Muscle of back (tissue), 11 donors: ENCODE results near the gene SSBP2. TPM values are rescaled to one million over a fixed set of nuclear protein-coding genes. Genes with fewer than 3 reads are reported as not detected.
"Not testable (repeated sequence)": the region's sequence is repeated elsewhere in the genome, so short reads cannot be mapped to it uniquely, and the experiment has no call there.

ENCODE experiments used
- DNase-seq, 3 donors: peaks; one replicate each; pipeline versions ENCODE4 v3.0.0 to v3.0.0-alpha.2; 2013
- polyA plus RNA-seq, 10 donors: library from polyadenylated mRNA; unstranded; fragments of 120-200 nt; gene quantifications; one replicate each; pipeline ENCODE4 v1.2.1, GENCODE V29; 2013; ENCODE audit not compliant: insufficient read length in 10 of 10

SSBP2 gene
- polyA plus RNA-seq, 10 donors: 50.0 to 76.8 (median 60.9) TPM

DNA sequence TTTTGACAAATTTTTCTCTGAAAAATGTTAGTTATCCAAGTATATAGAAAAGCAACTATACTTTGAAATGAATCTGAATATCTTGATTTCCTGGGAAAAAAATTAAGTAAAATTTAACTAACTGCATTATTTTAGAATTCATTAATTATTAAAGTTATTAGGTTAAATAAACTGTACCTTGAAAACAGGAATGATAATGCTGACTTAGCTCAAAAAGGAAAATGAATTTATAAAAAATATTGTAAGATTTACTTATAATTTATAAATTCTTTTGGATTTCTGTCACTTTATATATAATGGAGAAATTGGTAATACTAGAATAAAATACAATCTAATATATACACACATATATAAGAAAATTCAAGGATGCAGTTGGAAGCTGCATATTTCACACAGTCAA, 320.9 kb downstream of the SSBP2 start:
- no peak for DNase-seq

DNA sequence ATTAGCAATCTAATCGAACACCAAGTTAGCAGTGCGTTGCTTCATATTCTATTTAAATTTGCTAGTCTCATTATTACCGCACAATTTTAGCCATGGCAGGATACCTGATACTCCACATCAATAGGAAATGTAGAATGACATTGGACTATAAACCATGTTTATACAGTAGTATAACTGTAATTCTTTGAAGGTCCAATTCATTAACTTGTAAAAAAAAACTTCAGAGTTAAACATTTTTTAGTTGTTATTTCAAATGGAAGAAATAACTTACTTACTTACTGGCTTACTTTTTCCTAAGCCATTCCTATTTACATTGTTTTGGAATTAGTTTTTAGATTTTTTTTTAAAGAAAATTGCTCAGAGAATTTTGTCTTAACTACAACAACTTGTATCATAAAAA, 321.5 kb downstream of the SSBP2 start:
- DNase-seq: no peak

DNA sequence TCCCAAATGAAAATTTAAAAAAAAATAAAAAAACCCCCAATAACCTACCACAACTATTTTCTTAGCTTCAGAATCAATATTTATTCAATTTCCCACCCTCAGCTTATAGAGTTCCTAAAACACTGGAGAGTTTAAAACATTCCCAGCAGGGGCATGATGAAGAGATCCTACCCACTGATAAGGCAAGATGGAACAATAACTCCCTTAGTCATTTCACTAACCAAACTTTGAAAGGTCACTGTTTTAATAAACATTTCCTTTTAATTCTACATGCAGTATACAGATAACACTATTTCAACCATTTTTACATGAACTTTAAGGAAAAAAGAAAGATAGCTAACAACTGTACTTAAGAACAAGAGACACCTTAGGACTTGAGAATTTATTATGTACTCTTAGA, 322.0 kb downstream of the SSBP2 start:
- no peak for DNase-seq

DNA sequence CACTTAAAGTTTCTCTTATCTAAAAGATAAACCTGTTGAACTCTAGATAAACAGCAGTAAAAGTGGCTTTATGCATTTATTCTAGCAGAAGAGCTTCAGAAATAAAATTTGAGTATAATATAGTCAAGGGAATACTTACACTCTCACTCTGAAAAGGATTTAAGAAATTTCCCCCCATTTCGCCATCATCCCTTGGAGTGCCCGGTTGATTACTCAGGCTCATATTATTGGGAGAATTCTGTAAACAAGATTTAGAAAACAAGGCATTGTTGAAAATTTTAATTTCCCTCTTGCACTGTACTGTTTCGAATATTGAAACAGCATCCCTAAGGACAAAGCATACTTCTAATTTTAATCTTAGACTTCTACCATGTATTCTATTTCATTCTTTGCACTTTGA, 322.5 kb downstream of the SSBP2 start:
- DNase-seq: no peak

DNA sequence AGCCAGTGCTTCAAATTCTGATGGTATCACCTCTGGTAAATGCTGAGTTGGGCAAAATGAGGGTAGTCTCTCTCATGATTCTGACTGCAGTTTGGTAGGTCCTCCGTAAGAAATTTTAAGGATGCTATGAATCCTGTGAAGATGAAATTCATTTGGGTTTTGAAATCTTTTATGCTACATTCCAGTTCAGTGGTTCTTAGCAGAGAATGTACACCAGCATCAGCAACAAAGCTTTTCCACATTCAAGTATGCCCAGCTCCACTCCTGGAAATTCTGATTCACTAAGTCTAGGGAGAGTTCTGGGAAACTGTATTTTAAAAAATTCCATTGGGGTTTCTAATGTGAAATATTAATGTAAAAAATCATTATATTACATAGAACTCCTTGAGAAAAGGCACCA, 323.3 kb downstream of the SSBP2 start:
- DNase-seq: no peak

DNA sequence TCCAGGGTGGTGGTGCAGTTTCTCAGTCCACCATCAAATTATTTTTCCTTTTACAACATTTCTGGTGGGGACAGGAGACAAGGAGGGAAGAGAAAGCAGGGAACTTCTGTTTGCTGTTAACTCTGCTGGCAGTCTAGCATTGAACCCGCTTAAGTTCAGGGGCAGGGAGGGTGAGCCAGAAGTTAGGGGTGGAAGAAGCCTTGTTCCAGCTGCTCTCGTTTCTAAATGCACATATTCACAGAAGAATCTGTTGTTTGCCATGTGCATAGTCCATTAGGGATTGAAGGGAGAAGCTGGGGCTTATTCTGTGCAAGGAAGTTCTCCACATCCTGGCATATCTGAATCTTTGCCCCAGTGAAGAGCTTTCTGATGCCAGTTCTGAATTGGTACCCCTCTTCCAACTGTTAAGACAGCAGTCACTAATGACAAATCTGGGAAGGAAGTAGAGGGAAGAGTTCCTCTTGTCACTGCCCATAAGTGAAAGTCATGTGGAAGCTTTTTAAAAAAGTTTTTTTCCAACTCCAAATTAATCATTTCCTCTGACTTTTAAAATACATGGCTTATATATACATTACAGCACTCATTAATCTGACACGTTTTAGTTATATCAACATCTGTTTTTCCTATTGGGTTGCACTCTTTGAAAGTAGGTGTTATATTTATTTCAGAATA, 324.4 kb downstream of the SSBP2 start:
- DNase-seq: peak in 1 of 3 donors; percentile 23

DNA sequence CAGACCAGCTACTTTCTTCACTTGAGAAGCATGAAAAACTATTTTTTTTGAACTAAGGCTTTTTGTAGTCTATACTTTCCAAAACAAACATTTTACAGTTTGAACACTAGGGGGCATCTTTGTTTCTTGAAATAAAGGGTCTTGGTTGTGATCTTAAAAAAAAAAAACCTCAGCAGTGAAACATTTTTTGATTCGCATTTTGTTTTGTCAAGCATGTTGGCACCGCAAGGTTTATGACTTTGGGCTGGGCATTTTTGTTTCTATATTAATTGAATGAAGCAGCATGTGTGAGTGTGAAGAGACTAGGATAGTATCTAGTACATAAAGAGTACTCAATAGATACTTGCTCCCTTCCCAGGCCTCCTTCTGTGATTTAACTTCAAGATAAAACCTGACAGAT, 325.3 kb downstream of the SSBP2 start:
- peak; percentile 30 to 69 (median 54) for DNase-seq

DNA sequence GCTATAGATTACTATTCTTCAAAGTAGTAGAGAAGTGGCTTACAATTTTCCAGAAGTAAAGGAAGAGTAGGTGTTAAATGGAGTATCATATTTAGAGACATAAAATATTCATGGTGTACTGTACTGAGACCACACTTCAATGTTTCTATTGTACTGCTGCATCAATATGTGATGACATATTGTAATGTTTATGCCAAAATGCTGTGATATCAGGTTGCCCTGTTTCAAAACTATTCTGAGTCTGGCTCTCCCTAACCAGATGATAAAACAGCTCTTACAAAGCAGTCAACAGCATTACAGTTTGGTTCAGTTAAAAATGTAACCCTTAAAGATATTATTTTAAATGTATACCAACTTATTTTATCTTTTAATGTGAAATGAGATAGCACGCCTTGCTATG, 326.2 kb downstream of the SSBP2 start:
- DNase-seq: no peak

DNA sequence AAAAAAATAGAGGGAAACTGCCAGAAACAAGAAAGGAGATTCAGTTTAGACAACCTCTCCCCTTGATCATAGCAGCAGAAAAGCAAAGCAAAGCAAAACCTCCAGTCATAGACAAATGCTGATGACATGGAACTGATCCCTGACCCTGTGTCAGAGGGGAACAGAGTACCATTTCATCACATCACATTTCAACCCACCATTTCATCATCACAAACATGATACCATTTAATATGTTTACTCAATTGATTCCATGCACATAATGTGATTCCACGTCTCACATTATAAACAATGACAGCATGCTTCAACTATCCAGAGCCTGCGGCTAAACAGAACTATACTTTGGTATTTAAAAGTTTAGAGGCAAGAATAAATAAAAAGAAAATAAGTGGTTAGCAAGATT, 328.2 kb downstream of the SSBP2 start:
- DNase-seq: peak in 1 of 3 donors; percentile 25

DNA sequence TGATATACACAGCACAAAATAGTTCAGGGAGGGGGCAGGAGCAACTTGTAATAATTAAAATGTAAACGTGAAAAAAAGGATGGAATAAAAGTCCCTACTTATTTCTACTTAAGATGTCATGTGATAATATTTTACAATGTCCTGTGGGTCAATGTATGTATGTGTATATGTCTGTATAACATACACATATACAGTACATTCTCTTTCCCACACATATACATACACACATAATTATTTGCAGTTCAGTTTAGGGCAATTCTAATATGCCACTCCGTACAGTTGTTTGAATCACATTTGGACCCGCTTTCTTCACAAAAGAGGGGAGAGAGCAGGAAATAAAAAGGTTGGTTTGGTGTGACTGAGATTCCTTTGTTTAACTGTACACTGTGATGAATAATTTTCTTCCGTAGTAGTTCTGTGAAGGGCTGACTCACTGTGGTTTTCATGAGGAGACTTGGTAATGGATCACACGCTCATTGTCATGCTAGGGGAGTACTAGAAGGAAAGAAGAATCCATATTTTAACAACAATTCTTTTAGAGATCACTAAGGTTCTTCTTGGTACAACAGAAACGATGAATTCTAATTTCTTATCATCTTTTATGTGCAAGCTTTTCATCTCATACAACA, 330.7 kb downstream of the SSBP2 start:
- DNase-seq: peak in 1 of 3 donors; percentile 73

DNA sequence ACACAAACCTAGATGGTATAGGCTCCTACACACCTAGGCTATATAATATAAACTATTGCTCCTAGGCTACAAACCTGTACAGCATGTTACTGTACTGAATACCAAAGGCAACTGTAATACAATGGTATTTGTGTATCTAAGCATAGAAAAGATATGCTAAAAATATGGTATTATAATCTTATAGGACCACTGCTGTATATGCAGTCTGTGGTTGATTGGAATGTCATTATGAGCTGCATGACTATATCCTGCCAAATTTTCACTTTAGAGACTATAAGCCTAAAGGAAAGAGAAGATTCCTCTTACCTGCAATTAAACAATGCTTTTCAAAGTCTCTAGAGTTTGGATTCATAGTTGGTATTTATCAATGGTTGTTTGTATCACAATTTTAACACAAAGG, 332.3 kb downstream of the SSBP2 start:
- DNase-seq: no peak

DNA sequence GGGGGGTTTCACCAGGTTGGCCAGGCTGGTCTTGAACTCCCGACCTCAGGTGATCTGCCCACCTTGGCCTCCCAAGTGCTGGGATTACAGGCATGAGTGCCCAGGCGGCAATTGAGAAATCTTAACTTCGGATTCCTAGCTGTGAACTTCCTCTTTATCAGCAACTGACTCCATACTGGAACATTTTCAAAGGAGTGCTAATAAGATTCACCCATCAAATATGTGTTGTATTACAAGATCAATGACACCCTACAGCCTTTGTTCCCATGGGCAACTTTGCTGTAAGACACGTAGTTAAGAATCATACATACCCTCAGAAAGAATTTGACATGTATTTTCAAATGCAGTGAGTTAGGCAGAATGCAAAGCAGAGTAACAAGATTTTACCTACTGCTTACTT, 333.8 kb downstream of the SSBP2 start:
- no peak for DNase-seq

DNA sequence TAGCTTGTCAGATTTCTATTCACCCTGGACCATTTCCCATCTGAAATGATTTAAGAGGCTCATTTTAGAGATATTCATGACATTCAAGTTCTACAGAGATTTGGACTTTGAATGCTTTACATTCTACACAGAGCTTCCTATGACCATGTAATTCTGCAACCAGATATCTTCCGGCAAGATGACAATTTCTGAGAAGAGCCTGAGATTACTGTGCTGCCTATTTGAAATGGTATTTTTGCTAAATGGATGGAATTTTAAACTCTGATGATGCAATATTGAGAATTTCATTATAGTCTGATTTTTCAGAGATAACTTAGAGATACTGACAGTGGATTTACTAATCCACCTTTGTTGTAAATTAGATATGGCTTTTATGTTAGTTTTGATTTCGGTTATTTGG, 341.0 kb downstream of the SSBP2 start:
- peak in 1 of 3 donors; percentile 30 for DNase-seq

DNA sequence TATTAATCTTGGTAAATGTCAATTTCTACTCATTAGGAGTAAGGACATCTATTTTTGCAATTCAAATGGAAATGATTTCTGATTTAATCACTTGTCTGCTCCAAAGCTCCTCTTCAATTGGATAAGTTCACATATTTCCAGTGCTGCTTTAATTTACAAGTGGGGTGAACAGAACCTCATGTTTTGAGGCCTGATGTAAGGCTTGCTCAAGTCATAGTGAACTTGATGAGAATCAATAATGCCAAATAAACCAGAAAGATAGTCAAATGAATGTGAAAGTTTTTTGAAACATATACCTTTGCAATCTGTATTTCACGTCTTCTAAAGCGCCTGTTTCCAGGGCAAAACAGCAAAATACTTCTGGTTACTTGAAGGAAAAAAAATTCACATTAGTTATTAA, 341.5 kb downstream of the SSBP2 start:
- DNase-seq: no peak

DNA sequence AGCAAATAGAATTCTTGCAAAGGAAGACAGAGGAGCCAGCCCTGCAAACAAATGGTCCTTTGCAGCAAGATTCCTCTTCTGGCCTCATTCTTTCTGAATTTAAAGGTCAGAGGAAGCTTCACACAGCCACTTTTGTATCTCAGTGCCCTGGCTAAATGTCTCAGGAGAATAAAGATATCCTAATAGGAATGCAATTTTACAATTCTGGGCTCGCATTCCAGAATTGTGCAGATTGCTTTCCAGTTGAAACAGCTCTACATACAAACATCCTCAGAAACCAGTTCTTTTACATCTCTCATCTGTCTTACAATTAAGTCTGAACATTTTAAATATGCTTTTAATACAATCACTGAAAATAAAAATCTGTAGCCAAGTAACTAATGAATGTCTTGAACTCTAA, 342.4 kb downstream of the SSBP2 start:
- DNase-seq: peak in 1 of 3 donors; percentile 35

DNA sequence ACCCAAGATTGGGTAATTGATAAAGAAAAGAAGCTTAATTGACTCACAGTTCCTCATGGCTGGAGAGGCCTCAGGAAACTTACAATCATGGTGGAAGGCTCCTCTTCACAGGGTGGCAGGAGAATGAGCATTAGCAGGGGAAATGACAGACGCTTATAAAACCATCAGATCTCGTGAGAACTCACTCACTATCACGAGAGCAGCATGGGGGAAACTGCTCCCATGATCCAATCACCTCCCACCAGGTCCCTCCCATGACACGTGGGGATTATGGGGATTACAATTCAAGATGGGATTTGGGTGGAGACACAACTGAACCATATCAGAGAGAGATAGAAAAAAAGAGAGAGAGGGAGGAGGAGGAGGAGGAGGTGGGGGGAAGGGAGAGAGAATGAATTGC, 343.1 kb downstream of the SSBP2 start:
- DNase-seq: not testable (repeated sequence)

DNA sequence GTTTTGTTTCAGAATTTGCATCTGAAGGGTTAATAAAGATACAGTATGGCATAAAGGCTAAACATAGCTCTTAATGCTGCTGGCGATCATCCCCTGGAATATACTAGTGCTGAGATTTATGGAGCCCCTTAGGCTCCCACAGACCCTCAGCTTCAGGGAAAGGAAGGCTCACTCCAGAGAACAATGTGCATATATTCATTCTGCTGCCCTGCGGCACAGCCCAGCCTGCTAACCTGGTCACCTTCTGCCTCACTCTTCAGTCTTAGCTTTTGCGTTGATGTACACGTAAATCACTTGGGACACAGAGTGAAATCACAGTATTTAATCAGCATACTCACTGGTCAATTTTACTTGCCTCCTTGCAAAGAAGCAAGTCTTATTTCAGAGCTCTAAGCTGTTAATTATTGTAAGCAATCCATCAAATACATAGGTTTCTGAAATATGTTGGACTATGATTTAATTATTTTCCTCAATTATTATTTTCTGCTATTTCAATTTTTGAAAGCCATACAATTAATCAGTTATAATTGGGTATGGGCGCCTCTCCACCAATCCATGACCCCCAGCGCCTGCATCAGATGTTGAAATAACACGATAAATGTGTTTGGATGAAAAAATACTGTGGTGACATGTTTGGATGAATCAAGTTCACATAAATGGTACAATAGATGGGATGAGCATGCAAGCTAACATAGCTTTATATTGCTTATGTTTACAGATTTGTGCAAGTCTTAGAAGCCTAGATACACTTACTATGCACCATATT, 345.6 kb downstream of the SSBP2 start:
- no peak for DNase-seq

DNA sequence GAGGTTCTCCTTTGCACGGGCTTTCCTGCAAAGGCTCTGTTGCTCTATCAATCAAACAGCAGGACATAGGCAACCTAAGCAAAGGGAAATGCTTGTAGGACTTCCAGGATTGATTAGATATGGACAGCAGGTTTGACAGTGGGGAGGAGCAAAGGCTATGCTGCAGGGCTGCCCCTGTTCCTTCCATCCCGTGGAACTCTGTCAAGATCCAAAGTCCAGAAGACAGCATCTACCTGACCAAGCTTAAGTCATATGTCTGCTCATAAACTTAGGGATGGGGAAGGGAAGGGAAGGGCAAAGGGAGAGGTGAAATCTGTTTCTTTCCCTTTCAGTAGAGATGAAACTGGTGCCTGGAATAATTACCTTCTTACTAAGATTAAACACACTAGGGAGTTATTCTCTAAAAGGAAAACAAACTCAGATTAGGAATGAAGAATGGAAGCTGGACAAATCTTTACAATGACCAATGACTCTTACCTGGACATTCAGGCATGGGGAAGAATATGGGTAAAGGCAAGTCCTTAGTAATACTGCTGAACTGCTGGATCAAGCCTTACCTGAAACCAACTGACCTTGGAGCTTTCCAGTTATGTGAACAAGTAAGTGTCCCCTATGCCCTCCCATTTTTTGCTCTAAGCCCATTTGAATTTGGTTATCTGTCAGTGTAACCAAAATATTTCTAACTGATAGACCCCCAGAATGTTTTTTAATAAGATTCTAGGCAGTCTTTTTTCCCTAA, 348.5 kb downstream of the SSBP2 start:
- DNase-seq: no peak

DNA sequence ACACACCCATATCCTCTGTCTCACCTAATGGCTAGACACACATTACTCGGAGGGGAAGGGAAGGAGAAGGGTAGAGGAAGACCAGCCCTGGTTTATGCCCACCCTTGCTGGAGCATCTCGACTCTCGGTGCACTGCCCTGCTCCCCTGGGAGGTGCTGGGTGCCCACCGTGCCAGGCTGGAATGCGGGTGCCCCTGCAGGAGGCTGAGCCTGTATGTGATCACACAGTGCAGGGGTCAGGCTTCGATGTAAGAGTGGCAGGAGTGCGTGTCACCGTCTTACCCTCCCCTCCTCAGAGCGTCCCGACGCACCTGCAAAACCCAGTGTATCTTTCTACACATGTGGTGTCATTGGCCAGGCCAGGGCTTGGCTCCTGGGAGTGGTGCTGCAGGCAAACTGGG, 349.6 kb downstream of the SSBP2 start:
- DNase-seq: no peak

DNA sequence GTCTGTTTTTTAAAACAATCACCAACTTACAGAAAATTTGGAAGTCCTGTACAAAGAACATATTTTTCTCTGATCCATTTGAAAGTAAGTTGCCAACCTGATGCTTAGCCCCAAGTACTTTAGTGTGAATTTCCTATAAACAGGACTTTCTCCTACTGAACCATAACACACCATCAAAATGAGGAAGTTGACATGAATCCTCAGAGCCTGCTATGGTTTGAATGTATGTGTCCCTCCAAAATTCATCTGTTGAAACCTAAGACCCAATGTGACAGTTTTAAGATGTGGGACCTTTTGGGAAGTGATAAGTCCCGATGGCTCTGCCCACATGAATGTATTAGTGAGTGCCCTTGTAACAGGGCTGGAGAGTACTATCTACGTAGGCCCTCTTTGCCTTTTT, 350.5 kb downstream of the SSBP2 start:
- no peak for DNase-seq

DNA sequence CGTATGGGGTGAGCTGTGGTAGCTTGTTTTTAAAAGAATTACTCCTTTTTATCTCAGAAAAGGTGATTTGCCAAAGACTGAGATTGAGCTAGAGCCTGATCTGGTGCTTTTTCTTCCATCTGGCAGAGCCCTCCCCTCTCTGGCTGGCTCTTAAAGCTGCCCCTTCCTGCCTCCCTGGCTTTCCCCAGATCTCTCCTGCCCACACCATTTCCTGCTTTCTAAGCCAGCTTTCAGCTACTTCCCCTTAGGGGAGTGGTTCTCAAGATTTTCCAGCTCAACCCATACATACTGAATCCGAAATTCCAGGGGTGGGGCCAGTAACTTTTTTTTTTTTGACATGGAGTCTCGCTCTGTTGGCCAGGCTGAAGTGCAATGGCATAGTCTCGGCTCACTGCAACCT, 352.2 kb downstream of the SSBP2 start:
- no peak for DNase-seq

DNA sequence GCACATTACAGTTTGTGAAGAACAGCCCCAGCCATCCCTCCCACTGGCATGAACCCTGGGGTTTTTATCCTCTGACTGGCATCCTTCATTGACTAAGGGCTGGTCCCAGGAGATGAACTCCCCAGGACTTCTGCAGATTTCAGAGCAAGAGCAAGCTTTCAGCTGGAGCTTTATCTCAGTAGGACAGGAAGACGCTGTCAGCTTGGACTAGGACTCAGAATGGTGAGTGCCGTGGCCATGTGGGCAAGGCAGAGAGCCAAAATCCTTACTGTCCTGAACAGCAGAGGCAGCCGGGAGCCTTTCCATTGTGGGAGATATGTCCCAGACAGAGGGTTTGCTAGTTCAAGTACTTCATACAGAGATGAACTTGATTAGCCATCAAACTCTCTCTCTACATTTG, 353.7 kb downstream of the SSBP2 start:
- peak in 2 of 3 donors; percentile 19 to 28 for DNase-seq
